SK-N-SH (cell line): ENCODE measurements around the gene RBM47. TPM values are rescaled to one million over a fixed set of nuclear protein-coding genes. Genes with fewer than 3 reads are reported as not detected.

Experiments used
- CTCF ChIA-PET: fragments of 300-600, 350-600 bp; formaldehyde crosslinking; extraction: SDS; loops from one replicate; lab custom pipeline; 2021; lab: Yijun Ruan, JAX
- POLR2A ChIA-PET: fragments of 350-600 bp; sonication (Branson Sonifier 250); formaldehyde crosslinking; extraction: SDS; loops from one replicate; lab custom pipeline; 2020; ENCODE audit warnings: antibody characterized with exemption, inconsistent platforms; lab: Yijun Ruan, JAX
- DNase-seq: peaks from one replicate; pipeline ENCODE4 v3.0.0; 2012
- H2AFZ ChIP-seq: fragments of 200-600 bp; sonication (generic); 2 replicates; pipeline ENCODE4 v1.8.1; 2016; ENCODE audit warnings: antibody characterized with exemption, mild to moderate bottlenecking, low read depth
- H3F3A ChIP-seq: fragments of 200-600 bp; sonication (generic); replicated peaks from 2 replicates; pipeline ENCODE3; 2016; ENCODE audit warnings: antibody characterized with exemption, mild to moderate bottlenecking; ENCODE audit not compliant: insufficient read depth
- H3K27ac ChIP-seq, 2 experiments: fragments of 200-500 bp in 1 of 2; fragments of 200-600 bp in 1 of 2; sonication (Bioruptor generic) in 1 of 2; sonication (generic), shearing (Covaris generic) in 1 of 2; 2 replicates each; pipeline versions ENCODE4 v1.5.1 to v1.6.1; 2014 to 2016; ENCODE audit warnings: low read depth in 2 of 2, inconsistent platforms in 1 of 2, low read length in 1 of 2, mild to moderate bottlenecking in 1 of 2, mixed read lengths in 1 of 2
- H3K27me3 ChIP-seq: fragments of 200-600 bp; sonication (generic), shearing (Covaris generic); 2 replicates; pipeline ENCODE4 v1.6.1; 2016; ENCODE audit warnings: mixed run types; ENCODE audit not compliant: insufficient read depth
- H3K36me3 ChIP-seq, 2 experiments: fragments of 200-500 bp in 1 of 2; fragments of 200-600 bp in 1 of 2; sonication (Bioruptor generic) in 1 of 2; sonication (generic) in 1 of 2; replicated peaks in 1 of 2; 2 replicates each; pipeline versions ENCODE3 to v1.5.1; 2014 to 2016; ENCODE audit warnings: low read length in 1 of 2, mild to moderate bottlenecking in 1 of 2; ENCODE audit not compliant: insufficient read depth in 2 of 2, control insufficient read depth in 1 of 2
- H3K4me1 ChIP-seq, 2 experiments: fragments of 200-500 bp in 1 of 2; fragments of 200-600 bp in 1 of 2; sonication (Bioruptor generic) in 1 of 2; sonication (generic), shearing (Covaris generic) in 1 of 2; 2 replicates each; pipeline versions ENCODE4 v1.5.1 to v1.6.1; 2014 to 2016; ENCODE audit warnings: low read depth in 1 of 2, low read length in 1 of 2, mixed run types in 1 of 2; ENCODE audit not compliant: insufficient read depth in 2 of 2, control insufficient read depth in 1 of 2
- H3K4me2 ChIP-seq: fragments of 200-600 bp; sonication (generic), shearing (Covaris generic); 2 replicates; pipeline ENCODE4 v1.6.1; 2017; ENCODE audit warnings: mixed run types
- H3K4me3 ChIP-seq, 2 experiments: fragments of 200-500 bp in 1 of 2; fragments of 200-600 bp in 1 of 2; sonication (Bioruptor generic) in 1 of 2; sonication (generic), shearing (Covaris generic) in 1 of 2; 2 replicates each; pipeline versions ENCODE4 v1.5.1 to v1.8.1; 2014 to 2016; ENCODE audit warnings: low read depth in 2 of 2, inconsistent platforms in 1 of 2, low read length in 1 of 2, mild to moderate bottlenecking in 1 of 2, mixed read lengths in 1 of 2, moderate library complexity in 1 of 2
- H3K79me2 ChIP-seq: fragments of 200-600 bp; sonication (generic); 2 replicates; pipeline ENCODE4 v1.8.1; 2017; ENCODE audit warnings: mild to moderate bottlenecking; ENCODE audit not compliant: insufficient read depth
- H3K9ac ChIP-seq: fragments of 200-600 bp; sonication (generic); 2 replicates; pipeline ENCODE4 v1.6.1; 2017; ENCODE audit warnings: mixed run types
- H3K9me2 ChIP-seq: fragments of 200-600 bp; sonication (generic); 2 replicates; pipeline ENCODE4 v1.6.1; 2017; ENCODE audit warnings: mixed run types
- H3K9me3 ChIP-seq: fragments of 200-600 bp; sonication (generic); 2 replicates; pipeline ENCODE4 v1.6.1; 2017; ENCODE audit warnings: mixed run types, mild to moderate bottlenecking, moderate library complexity
- H4K20me1 ChIP-seq: fragments of 200-600 bp; sonication (generic); 2 replicates; pipeline ENCODE4 v1.6.1; 2017; ENCODE audit warnings: mild to moderate bottlenecking, mixed run types; ENCODE audit not compliant: insufficient read depth
- EZH2phosphoT487 ChIP-seq: fragments of 200-600 bp; sonication (generic); IDR thresholded peaks from 2 replicates; pipeline ENCODE4 v1.6.1; 2017; ENCODE audit warnings: low read depth, mixed run types, mild to moderate bottlenecking, antibody characterized with exemption, moderate library complexity, borderline replicate concordance
- FOSL2 ChIP-seq: IDR thresholded peaks from 2 replicates; pipeline ENCODE4 v1.4.0; 2012; ENCODE audit warnings: low read depth, mild to moderate bottlenecking, moderate library complexity, borderline replicate concordance
- FOXJ3 ChIP-seq: sonication (generic); formaldehyde crosslinking; IDR thresholded peaks from 2 replicates; pipeline ENCODE4 v1.5.1; 2020; ENCODE audit warnings: mild to moderate bottlenecking, missing genetic modification reagents
- JUND ChIP-seq: IDR thresholded peaks from 2 replicates; pipeline ENCODE4 v1.4.0; 2012
- NRF1 ChIP-seq: IDR thresholded peaks from 2 replicates; pipeline ENCODE4 v1.6.1; 2012; ENCODE audit warnings: low read depth, mild to moderate bottlenecking, low read length
- RFX5 ChIP-seq: IDR thresholded peaks from 2 replicates; pipeline ENCODE4 v1.6.1; 2012; ENCODE audit warnings: mild to moderate bottlenecking, improper control_type of control experiment, low read length
- TAF1 ChIP-seq: IDR thresholded peaks from 2 replicates; pipeline ENCODE4 v1.6.1; 2012; ENCODE audit warnings: low read depth, mild to moderate bottlenecking, low read length, moderate library complexity, borderline replicate concordance
- YY1 ChIP-seq: IDR thresholded peaks from 2 replicates; pipeline ENCODE4 v1.4.0; 2012; ENCODE audit warnings: low read depth, mild to moderate bottlenecking
- WGBS: methylation state at CpG from one replicate; pipeline ENCODE4 v1.1.6; 2017; ENCODE audit warnings: low lambda C conversion rate; 5-methylcytosine and 5-hydroxymethylcytosine counted together
- polyA plus RNA-seq, 3 experiments: library from polyadenylated mRNA; depleted of rRNA; stranded (reverse); fragments of >200 nt; gene quantifications; 2 replicates each; pipeline ENCODE4 v1.2.3, GENCODE V29; 2012
- TF ChIP-seq, protein P1 (sequence below): IDR thresholded peaks from 2 replicates; pipeline ENCODE4 v1.4.0; 2012; ENCODE audit warnings: low read depth, borderline replicate concordance
- TF ChIP-seq, protein P2 (sequence below): IDR thresholded peaks from 2 replicates; pipeline ENCODE4 v1.6.1; 2012; ENCODE audit warnings: mild to moderate bottlenecking, low read depth, low read length, moderate library complexity
- TF ChIP-seq, protein P3 (sequence below): fragments of 150-350 bp; IDR thresholded peaks from 2 replicates; pipeline ENCODE4 v1.6.1; 2017; ENCODE audit warnings: antibody characterized with exemption, low read length, low read depth, borderline replicate concordance
- TF ChIP-seq, protein P4 (sequence below): IDR thresholded peaks from 2 replicates; pipeline ENCODE4; 2012

RBM47 gene
- polyA plus RNA-seq, 1 of the 3 experiments (the other 2 are of a cell fraction) = 6.8 TPM

DNA sequence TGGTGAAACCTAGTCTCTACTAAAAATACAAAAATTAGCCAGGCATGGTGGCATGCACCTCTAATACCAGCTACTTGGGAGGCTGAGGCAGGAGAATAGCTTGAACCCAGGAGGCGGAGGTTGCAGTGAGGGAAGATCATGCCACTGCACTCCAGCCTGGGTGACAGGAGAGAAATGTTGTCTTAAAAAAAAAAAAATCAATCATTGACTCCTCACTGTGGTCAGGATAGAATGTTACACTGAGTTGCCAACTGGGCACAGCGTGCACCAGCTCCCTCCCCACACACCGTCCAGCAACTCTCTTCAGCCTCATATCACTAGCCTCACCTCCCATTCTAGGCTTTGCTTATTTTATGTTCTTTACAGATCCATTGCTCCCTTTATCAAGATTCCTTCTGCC is 215.0 kb downstream of the RBM47 start:
- H4K20me1 ChIP-seq = no peaks in the 10 kb centered on the region
- H3K9me2 ChIP-seq = no peaks in the 10 kb centered on the region
- H3K9ac ChIP-seq = no peak overlapping the region
- H3K4me3 ChIP-seq = no peak overlapping the region
- no peaks in the 10 kb centered on the region for H3K79me2 ChIP-seq
- no peaks in the 10 kb centered on the region for H3K27me3 ChIP-seq
- no peaks in the 10 kb centered on the region for H3K4me1 ChIP-seq
- no peak overlapping the region for H3K4me2 ChIP-seq
- TF ChIP-seq TAF1 = no peak
- TF ChIP-seq, protein P1, sequence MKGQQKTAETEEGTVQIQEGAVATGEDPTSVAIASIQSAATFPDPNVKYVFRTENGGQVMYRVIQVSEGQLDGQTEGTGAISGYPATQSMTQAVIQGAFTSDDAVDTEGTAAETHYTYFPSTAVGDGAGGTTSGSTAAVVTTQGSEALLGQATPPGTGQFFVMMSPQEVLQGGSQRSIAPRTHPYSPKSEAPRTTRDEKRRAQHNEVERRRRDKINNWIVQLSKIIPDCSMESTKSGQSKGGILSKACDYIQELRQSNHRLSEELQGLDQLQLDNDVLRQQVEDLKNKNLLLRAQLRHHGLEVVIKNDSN = no peak
- no peak for TF ChIP-seq RFX5
- TF ChIP-seq NRF1 = no peak
- TF ChIP-seq, protein P2, sequence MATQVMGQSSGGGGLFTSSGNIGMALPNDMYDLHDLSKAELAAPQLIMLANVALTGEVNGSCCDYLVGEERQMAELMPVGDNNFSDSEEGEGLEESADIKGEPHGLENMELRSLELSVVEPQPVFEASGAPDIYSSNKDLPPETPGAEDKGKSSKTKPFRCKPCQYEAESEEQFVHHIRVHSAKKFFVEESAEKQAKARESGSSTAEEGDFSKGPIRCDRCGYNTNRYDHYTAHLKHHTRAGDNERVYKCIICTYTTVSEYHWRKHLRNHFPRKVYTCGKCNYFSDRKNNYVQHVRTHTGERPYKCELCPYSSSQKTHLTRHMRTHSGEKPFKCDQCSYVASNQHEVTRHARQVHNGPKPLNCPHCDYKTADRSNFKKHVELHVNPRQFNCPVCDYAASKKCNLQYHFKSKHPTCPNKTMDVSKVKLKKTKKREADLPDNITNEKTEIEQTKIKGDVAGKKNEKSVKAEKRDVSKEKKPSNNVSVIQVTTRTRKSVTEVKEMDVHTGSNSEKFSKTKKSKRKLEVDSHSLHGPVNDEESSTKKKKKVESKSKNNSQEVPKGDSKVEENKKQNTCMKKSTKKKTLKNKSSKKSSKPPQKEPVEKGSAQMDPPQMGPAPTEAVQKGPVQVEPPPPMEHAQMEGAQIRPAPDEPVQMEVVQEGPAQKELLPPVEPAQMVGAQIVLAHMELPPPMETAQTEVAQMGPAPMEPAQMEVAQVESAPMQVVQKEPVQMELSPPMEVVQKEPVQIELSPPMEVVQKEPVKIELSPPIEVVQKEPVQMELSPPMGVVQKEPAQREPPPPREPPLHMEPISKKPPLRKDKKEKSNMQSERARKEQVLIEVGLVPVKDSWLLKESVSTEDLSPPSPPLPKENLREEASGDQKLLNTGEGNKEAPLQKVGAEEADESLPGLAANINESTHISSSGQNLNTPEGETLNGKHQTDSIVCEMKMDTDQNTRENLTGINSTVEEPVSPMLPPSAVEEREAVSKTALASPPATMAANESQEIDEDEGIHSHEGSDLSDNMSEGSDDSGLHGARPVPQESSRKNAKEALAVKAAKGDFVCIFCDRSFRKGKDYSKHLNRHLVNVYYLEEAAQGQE = no peak
- TF ChIP-seq, protein P3, sequence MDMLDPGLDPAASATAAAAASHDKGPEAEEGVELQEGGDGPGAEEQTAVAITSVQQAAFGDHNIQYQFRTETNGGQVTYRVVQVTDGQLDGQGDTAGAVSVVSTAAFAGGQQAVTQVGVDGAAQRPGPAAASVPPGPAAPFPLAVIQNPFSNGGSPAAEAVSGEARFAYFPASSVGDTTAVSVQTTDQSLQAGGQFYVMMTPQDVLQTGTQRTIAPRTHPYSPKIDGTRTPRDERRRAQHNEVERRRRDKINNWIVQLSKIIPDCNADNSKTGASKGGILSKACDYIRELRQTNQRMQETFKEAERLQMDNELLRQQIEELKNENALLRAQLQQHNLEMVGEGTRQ = no peak
- TF ChIP-seq, protein P4, sequence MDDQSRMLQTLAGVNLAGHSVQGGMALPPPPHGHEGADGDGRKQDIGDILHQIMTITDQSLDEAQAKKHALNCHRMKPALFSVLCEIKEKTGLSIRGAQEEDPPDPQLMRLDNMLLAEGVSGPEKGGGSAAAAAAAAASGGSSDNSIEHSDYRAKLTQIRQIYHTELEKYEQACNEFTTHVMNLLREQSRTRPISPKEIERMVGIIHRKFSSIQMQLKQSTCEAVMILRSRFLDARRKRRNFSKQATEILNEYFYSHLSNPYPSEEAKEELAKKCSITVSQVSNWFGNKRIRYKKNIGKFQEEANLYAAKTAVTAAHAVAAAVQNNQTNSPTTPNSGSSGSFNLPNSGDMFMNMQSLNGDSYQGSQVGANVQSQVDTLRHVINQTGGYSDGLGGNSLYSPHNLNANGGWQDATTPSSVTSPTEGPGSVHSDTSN = no peak
- TF ChIP-seq FOXJ3 (CRISPR knock-in tag) = no peak
- TF ChIP-seq FOSL2 = no peak
- TF ChIP-seq EZH2phosphoT487 = no peak
- TF ChIP-seq JUND = no peak
- TF ChIP-seq YY1 = no peak
- no peak for DNase-seq
- H3F3A ChIP-seq = no peaks in the 10 kb centered on the region
- ChIA-PET POLR2A (no interaction called here), CTCF (no interaction called here)
- no peak overlapping the region for H3K27ac ChIP-seq
- WGBS = 89% methylated on average over 3 of the region's 3 CpGs
- H3K36me3 ChIP-seq = no peaks in the 10 kb centered on the region
- H3K9me3 ChIP-seq = no peaks in the 10 kb centered on the region
- H2AFZ ChIP-seq = no peak overlapping the region
